ENCODE measurements around the gene MISP3. TPM values are rescaled to one million over a fixed set of nuclear protein-coding genes. Genes with fewer than 3 reads are reported as not detected.
"Not testable (repeated sequence)": the region's sequence is repeated elsewhere in the genome, so short reads cannot be mapped to it uniquely, and the experiment has no call there.

Gene MISP3
- total RNA-seq, 2 donors from 2014 or later = 1.5 to 4.1 TPM

DNA sequence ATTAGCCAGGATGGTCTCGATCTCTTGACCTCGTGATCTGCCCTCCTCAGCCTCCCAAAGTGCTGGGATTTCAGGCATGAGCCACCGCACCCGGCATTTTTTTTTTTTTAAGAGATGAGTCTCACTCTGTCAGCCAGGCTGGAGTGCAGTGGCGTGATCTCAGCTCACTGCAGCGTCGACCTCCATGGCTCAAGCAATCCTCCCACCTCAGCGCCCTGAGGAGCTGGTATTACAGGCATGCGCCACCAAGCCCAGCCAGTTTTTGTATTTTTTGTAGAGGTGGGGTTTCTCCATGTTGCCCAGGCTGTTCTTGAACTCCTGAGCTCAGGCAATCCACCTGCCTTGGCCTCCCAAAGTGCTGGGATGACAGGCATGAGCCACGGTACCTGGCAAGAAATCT is 24.7 kb upstream of the MISP3 start:
- not testable (repeated sequence) for H3K27ac Mint-ChIP-seq; H3K4me1 Mint-ChIP-seq; H3K9me3 Mint-ChIP-seq; H3K27me3 Mint-ChIP-seq; ATAC-seq (replicated peaks); H3K4me3 Mint-ChIP-seq
- H3K36me3 Mint-ChIP-seq (ENCODE audit: low read depth) = peaks cover 95% of the 10 kb centered on the region

DNA sequence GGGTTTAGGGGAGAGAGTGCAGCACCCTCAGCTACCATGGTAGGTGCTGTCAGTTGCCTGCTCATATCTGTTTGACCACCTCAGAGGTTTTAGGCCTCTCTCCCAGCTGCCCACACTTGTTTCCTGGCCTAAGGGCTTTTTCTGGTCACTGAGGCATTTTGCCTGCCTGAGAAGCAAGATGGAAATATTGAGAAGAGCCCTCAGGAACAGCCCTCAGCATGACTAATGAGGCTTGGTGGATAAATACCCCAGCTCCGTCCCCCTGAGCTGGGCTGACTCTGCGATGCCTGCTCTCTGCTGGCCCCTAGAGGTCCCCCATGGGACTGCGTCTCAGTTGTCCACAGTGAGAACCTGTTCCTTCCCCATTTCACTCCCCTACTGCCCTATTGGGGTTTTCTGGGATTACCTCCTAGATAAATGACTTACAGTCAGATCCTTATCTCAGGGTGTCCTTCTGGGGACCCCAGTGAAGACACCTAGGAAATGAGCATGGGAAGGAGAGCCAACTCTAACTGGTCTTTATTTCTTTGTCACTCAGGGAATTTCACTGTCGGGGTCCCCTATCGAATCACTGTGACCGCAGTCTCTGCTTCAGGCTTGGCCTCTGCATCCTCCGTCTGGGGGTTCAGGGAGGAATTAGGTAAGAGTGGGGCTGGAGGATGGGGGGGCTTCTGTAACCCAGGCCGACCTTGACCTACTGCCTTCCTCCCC is 24.0 kb upstream of the MISP3 start:
- Mint-ChIP-seq H3K9me3 (no peaks in the 10 kb centered on the region), H3K27ac (no peak overlapping the region), H3K36me3 (ENCODE audit: low read depth) (peaks cover 92% of the 10 kb centered on the region), H3K4me1 (no peaks in the 10 kb centered on the region), H3K4me3 (no peak overlapping the region), H3K27me3 (no peaks in the 10 kb centered on the region)
- peak; percentile 87 for ATAC-seq (replicated peaks)

DNA sequence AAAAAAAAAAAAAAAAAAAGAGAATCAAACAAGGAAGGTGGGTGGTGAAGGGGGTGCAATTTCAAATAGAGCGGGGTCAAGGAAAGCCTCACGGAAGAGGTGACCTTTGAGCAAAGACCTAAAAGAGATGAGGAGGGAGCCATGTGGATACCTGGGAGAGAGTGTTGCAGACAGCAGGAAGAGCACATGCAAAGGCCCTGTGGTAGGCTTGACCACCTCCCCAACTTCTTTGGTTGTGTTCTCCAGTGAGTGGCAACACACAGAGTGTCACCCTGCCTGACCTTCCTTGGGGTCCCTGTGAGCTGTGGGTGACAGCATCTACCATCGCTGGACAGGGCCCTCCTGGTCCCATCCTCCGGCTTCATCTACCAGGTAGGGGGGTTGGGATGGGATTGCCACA is 22.1 kb upstream of the MISP3 start:
- no peak overlapping the region for H3K27ac Mint-ChIP-seq
- H3K36me3 Mint-ChIP-seq (ENCODE audit: low read depth) = peaks cover 76% of the 10 kb centered on the region
- H3K4me1 Mint-ChIP-seq = no peaks in the 10 kb centered on the region
- H3K9me3 Mint-ChIP-seq = no peaks in the 10 kb centered on the region
- no peak for ATAC-seq (replicated peaks)
- H3K4me3 Mint-ChIP-seq = no peak overlapping the region
- no peaks in the 10 kb centered on the region for H3K27me3 Mint-ChIP-seq

DNA sequence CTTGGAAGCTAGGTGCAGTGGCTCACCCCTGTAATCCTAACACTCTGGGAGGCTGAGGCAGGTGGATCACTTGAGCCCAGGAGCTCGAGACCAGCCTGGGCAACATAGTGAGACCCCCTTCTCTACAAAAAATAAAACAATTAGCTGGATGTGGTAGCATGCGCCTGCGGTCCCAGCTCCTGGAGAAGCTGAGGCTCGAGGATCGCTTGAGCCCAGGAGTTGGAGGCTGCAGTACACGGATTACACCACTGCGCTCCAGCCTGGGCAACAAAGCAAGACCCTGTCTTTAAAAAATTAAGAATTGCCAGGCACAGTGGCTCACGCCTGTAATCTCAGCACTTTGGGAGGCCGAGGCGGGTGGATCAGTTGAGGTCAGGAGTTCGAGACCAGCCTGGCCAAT is 21.6 kb upstream of the MISP3 start:
- not testable (repeated sequence) for H3K27ac Mint-ChIP-seq; ATAC-seq (replicated peaks); H3K9me3 Mint-ChIP-seq; H3K27me3 Mint-ChIP-seq; H3K4me1 Mint-ChIP-seq; H3K4me3 Mint-ChIP-seq
- peaks cover 71% of the 10 kb centered on the region for H3K36me3 Mint-ChIP-seq (ENCODE audit: low read depth)

DNA sequence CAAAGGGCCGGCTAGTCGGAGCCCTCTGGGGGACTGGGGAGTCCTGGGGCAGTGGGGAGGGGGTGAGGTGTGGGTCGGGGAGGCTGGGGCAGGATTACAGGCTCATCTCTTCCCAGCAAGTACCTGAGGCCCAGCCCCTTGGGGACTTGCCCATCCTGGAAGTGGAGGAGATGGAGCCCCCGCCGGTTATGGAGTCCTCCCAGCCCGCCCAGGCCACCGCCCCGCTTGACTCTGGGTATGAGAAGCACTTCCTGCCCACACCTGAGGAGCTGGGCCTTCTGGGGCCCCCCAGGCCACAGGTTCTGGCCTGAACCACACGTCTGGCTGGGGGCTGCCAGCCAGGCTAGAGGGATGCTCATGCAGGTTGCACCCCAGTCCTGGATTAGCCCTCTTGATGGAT is 20.6 kb upstream of the MISP3 start:
- no peaks in the 10 kb centered on the region for H3K27me3 Mint-ChIP-seq
- H3K4me3 Mint-ChIP-seq = no peak overlapping the region
- H3K36me3 Mint-ChIP-seq (ENCODE audit: low read depth) = peaks cover 61% of the 10 kb centered on the region
- H3K4me1 Mint-ChIP-seq = no peaks in the 10 kb centered on the region
- H3K9me3 Mint-ChIP-seq = no peaks in the 10 kb centered on the region
- H3K27ac Mint-ChIP-seq = peak overlapping the region; percentile 60
- no peak for ATAC-seq (replicated peaks)

DNA sequence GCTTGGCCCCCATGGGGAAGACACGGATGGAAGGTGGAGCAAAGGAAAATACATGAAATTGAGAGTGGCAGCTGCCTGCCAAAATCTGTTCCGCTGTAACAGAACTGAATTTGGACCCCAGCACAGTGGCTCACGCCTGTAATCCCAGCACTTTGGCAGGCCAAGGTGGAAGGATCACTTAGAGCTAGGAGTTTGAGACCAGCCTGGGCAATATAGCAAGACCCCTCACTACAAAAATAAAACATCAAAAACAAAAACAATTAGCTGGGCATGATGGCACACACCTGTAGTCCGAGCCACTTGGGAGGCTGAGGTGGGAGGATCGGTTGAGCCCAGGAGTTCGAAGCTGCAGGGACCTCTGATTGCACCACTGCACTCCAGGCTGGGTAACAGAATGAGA is 20.1 kb upstream of the MISP3 start:
- ATAC-seq (replicated peaks) = no peak
- Mint-ChIP-seq H3K36me3 (ENCODE audit: low read depth) (peaks cover 56% of the 10 kb centered on the region), H3K27me3 (no peaks in the 10 kb centered on the region), H3K9me3 (no peaks in the 10 kb centered on the region), H3K4me1 (no peaks in the 10 kb centered on the region), H3K27ac (peak overlapping the region; percentile 60), H3K4me3 (no peak overlapping the region)

DNA sequence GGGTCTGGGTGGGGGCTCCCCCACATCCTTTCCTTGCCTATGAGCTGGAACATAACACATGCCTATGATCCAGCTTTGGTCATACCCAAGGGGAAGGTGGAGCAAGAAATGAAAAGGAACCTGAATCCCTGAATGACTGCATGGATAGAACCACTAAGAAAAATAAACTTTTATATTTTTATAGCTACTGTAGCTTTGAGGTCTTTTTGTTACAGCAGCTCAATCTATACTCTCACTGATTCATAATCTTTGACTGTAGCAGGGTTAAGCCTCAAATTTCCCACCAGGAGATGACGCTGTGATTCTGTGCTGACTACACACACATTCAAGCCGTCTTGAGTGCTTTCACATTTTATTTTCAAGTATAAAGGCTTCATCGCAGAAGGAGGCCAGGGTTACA is 19.6 kb upstream of the MISP3 start:
- no peaks in the 10 kb centered on the region for H3K4me1 Mint-ChIP-seq

DNA sequence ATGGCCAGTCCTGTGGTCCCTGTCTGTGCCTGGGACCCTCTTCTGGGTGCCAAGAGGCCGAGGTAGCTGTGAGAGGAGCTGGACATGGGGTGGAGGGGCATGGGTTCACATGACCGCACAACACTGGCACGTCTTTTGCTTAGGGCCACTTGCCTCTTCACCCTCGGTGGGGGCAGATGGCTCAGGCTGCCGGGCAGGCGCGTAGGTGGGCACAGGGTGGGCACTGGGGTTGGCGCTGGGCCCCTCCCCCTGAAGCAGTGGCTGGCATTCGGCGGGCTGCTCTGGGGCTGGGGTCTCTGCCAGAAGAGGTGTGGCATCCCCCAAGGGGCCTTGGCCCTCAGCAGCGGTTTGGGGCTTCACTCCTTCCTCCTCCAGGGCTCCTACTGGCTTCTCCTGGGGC is 19.1 kb upstream of the MISP3 start:
- Mint-ChIP-seq H3K36me3 (ENCODE audit: low read depth) (peaks cover 46% of the 10 kb centered on the region), H3K27ac (no peak overlapping the region), H3K9me3 (no peaks in the 10 kb centered on the region), H3K27me3 (peaks cover 7% of the 10 kb centered on the region), H3K4me1 (peaks cover 4% of the 10 kb centered on the region), H3K4me3 (no peak overlapping the region)
- ATAC-seq (replicated peaks) = no peak

More for the DNA sequence above, 19.6 kb upstream of the MISP3 start:
- no peak overlapping the region for H3K4me3 Mint-ChIP-seq
- no peak for ATAC-seq (replicated peaks)
- no peaks in the 10 kb centered on the region for H3K9me3 Mint-ChIP-seq
- H3K36me3 Mint-ChIP-seq (ENCODE audit: low read depth) = peaks cover 51% of the 10 kb centered on the region
- peaks cover 2% of the 10 kb centered on the region for H3K27me3 Mint-ChIP-seq
- H3K27ac Mint-ChIP-seq = no peak overlapping the region

DNA sequence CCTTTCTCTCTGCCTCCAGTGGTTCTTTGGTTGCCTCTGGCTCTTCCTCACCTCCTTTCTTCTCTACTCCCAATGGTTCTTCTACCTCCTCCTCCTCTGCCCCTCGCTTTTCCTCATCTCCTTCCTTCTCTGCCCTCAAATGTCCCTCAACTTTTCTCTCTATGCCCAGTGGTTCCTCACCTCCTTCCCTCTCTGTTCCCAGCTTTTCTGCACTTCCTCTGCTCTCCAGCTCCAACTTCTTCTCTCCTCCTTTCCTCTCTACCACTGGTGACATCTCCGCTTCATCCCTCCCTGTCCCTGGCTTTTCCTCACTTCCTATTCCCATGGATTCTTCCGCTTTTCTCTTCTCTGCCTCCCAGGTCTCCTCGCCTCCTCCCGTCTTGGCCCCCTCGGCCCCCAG is 18.5 kb upstream of the MISP3 start:
- peaks cover 40% of the 10 kb centered on the region for H3K36me3 Mint-ChIP-seq (ENCODE audit: low read depth)
- peaks cover 11% of the 10 kb centered on the region for H3K27me3 Mint-ChIP-seq
- no peak overlapping the region for H3K4me3 Mint-ChIP-seq
- H3K9me3 Mint-ChIP-seq = no peaks in the 10 kb centered on the region
- peak overlapping the region; percentile 3 for H3K27ac Mint-ChIP-seq
- ATAC-seq (replicated peaks) = no peak
- peaks cover 8% of the 10 kb centered on the region for H3K4me1 Mint-ChIP-seq

DNA sequence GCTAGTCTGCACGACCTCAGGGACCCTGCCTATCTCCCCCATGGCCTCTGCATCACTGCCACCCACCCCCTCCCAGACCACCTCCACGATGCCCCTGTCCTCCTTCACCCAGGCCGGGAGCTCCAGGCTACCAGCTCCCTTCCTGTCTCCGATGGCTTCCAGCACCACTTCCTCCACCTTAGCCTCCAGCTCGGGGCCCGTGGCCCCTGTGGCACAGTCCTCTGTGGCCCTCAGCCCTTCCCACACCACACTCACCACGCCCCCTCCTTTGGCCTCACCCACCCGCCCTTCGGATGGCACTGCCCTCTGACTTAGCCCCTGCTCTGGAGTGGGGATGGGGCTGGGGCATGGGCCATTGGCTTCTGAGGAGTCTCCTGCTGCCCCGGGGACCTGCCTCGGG is 17.9 kb upstream of the MISP3 start:
- H3K4me3 Mint-ChIP-seq = no peak overlapping the region
- no peak overlapping the region for H3K27ac Mint-ChIP-seq
- peaks cover 34% of the 10 kb centered on the region for H3K36me3 Mint-ChIP-seq (ENCODE audit: low read depth)
- ATAC-seq (replicated peaks) = no peak
- peaks cover 11% of the 10 kb centered on the region for H3K27me3 Mint-ChIP-seq
- no peaks in the 10 kb centered on the region for H3K9me3 Mint-ChIP-seq
- H3K4me1 Mint-ChIP-seq = peaks cover 8% of the 10 kb centered on the region

DNA sequence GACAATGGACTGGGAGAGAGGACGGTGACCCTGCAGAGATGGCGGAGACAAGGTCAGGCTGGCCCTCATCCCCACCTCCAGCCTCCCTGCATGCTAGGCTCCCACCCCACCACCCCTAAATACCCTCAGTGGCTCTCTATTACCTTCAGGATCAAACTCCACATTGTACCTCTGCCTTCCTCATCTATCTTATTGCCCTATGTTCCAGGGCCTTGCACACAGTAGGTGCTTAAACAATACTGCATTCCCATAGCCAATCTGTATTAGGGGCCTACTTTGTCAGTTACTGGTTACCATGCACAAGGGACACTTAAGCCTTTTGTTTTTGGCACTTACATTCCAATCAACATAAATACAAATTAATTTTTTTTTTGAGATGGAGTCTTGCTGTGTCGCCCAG is 17.2 kb upstream of the MISP3 start:
- peaks cover 27% of the 10 kb centered on the region for H3K36me3 Mint-ChIP-seq (ENCODE audit: low read depth)
- H3K4me1 Mint-ChIP-seq = peaks cover 8% of the 10 kb centered on the region
- ATAC-seq (replicated peaks) = no peak
- no peaks in the 10 kb centered on the region for H3K9me3 Mint-ChIP-seq
- H3K4me3 Mint-ChIP-seq = no peak overlapping the region
- peaks cover 11% of the 10 kb centered on the region for H3K27me3 Mint-ChIP-seq
- H3K27ac Mint-ChIP-seq = no peak overlapping the region

DNA sequence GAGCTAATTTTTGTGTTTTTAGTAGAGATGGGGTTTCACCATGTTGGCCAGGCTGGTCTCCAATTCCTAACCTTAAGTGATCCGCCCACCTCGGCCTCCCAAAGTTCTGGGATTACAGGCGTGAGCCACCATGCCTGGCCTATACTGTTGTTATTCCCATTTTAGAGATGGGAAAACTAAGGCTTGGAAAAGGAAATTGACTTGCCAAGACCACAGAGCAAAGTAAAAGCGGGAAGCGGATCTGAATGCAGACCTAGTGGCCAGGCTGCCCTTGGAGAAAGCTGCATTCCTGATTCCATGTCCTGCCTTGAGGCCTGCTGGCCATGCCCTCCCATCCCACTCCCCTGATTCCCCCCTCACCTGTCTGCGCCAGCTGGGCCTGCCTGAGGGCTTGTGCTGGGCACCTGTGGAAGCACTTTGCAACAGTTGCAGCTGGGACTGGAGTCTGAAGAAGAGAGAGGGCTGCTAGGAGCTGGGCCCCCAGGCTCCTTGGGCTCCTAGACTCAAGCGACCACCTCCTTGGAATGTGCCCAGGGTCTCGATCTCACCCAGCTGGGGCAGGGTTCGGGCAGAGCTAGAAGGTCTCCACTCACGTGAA is 16.4 kb upstream of the MISP3 start:
- Mint-ChIP-seq H3K36me3 (ENCODE audit: low read depth) (peaks cover 19% of the 10 kb centered on the region), H3K27me3 (peaks cover 11% of the 10 kb centered on the region), H3K9me3 (no peaks in the 10 kb centered on the region), H3K27ac (no peak overlapping the region), H3K4me1 (peaks cover 8% of the 10 kb centered on the region), H3K4me3 (no peak overlapping the region)
- ATAC-seq (replicated peaks) = no peak

DNA sequence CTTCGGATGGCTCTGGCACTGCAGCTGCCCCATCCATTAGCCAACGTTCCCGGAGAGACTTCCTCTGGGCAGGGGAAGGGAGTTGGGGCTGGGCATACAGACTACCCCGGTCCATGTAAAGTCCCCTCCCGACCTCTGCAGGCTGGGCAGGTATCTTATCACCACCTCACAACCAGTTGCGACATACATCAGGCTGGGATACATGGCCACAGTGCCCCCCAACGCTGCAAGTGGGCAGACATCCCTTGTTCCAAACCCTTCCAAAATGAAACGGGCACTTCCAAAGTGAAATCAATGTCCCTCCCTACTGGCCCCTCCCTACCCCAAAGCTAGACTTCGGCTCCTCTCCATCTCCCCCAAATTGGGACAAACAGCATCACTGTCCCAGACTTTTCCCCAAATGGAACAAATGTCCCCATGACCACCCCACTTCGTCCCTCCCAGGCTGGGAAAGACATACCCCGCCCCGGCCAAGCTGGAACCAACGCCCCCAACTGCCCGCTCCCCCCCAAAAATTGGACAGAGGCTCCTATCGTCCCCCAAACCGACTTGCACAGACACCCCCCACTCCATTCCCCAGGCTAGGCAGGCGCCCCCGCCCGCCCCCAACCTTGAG is 15.7 kb upstream of the MISP3 start:
- ATAC-seq (replicated peaks) = no peak
- H3K4me1 Mint-ChIP-seq = peaks cover 8% of the 10 kb centered on the region
- no peaks in the 10 kb centered on the region for H3K9me3 Mint-ChIP-seq
- peaks cover 11% of the 10 kb centered on the region for H3K27me3 Mint-ChIP-seq
- H3K4me3 Mint-ChIP-seq = peak overlapping the region; percentile 48
- peaks cover 12% of the 10 kb centered on the region for H3K36me3 Mint-ChIP-seq (ENCODE audit: low read depth)
- H3K27ac Mint-ChIP-seq = no peak overlapping the region

DNA sequence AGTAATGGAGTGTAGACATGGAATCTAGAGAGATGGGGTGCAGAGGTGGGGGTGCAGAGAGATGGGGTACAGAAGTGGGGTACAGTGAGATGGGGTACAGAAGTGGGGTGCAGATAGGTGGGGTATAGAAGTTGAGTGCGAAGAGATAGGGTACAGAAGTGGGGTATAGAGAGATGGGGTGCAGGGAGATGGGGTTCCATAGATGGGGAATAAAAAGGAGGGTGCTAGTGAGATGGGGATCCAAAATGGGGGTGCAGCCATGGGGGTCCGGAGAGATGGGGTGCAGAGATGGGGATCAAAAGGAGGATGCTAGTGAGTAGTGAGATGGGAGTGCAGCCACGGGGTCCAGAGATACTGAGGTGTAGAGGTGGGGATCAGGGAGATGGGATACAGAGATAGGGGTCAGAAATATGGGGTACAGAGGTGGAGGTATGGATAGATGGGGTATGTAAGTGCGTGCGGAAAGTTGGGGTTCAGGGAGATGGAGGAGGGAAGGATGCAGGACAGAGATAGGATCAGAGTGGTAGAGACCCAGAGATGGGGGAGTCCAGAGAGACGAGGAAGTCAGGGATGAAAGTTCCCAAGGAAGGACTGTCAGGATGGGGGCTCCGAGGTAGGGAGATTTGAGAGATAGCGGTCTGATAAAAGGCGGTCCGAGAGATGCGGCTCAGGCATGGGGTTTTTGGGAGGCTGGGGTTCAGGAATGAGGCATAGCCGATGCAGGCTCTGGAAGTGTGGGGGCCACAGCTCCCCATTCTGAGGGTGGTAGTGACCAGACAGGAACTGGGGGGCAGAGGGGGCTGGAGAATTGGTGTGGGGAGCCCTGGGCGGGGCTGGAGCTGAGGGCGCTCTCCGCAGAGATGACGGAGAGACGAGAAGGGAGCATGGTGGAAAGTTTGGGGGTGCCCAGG is 14.1 kb upstream of the MISP3 start:
- no peak for ATAC-seq (replicated peaks)
- no peaks in the 10 kb centered on the region for H3K36me3 Mint-ChIP-seq (ENCODE audit: low read depth)
- H3K9me3 Mint-ChIP-seq = no peaks in the 10 kb centered on the region
- H3K4me3 Mint-ChIP-seq = peak overlapping the region; percentile 72
- H3K4me1 Mint-ChIP-seq = peaks cover 8% of the 10 kb centered on the region
- H3K27ac Mint-ChIP-seq = no peak overlapping the region
- H3K27me3 Mint-ChIP-seq = peaks cover 11% of the 10 kb centered on the region

Measured in activated T-helper 17 cell treated with anti-CD3 and anti-CD28 coated beads, Interleukin-2, amount 50 U/mL, for 72 hours (primary cell).